H1 (cell line): ENCODE results near the gene MYO5B. TPM values are rescaled to one million over a fixed set of nuclear protein-coding genes. Genes with fewer than 3 reads are reported as not detected.

Experiments
- CBX5 ChIP-seq: fragments of 300-800, 300-1000 bp; sonication (generic); IDR thresholded peaks from 2 replicates; pipeline ENCODE4 v1.7.1; 2016; ENCODE audit warnings: antibody characterized with exemption, low read length, low read depth
- E2F6 ChIP-seq: IDR thresholded peaks from 2 replicates; pipeline ENCODE4 v1.6.1; 2012; ENCODE audit warnings: inconsistent platforms
- EGR1 ChIP-seq: IDR thresholded peaks from 2 replicates; pipeline ENCODE4 v1.6.1; 2011; ENCODE audit warnings: low read depth, low read length, borderline replicate concordance
- EP300 ChIP-seq, 2 experiments: IDR thresholded peaks; 1 replicate in 1 of 2; 2 replicates in 1 of 2; pipeline ENCODE4 v1.6.1; 2011 to 2012; ENCODE audit warnings: low read depth in 2 of 2, low read length in 2 of 2, mild to moderate bottlenecking in 2 of 2, borderline replicate concordance in 1 of 2, inconsistent platforms in 1 of 2, moderate library complexity in 1 of 2
- HDAC6 ChIP-seq: IDR thresholded peaks from one replicate; pipeline ENCODE4 v1.7.1; 2012; ENCODE audit warnings: low read depth, mild to moderate bottlenecking, inconsistent platforms, low read length, moderate library complexity
- SP4 ChIP-seq: IDR thresholded peaks from 2 replicates; pipeline ENCODE4 v1.6.1; 2012; ENCODE audit warnings: low read length, inconsistent platforms
- SRF ChIP-seq: IDR thresholded peaks from 2 replicates; pipeline ENCODE4 v1.6.1; 2011; ENCODE audit warnings: mild to moderate bottlenecking, low read depth, low read length, moderate library complexity
- TEAD4 ChIP-seq: IDR thresholded peaks from 2 replicates; pipeline ENCODE4 v1.6.1; 2012; ENCODE audit warnings: low read depth, low read length, inconsistent platforms, mixed read lengths
- polyA plus RNA-seq, 7 experiments: library from polyadenylated mRNA; depleted of rRNA in 3 of 7; stranded (reverse) in 5 of 7; unstranded in 2 of 7; fragments of >200 nt in 5 of 7; fragments of 200-250 nt in 2 of 7; gene quantifications; 1 replicate in 5 of 7; 2 replicates in 1 of 7; 4 replicates in 1 of 7; pipeline versions ENCODE4 v1.2.1 to v1.2.3, GENCODE V29; 2011 to 2013; ENCODE audit warnings: missing spikeins in 2 of 7, mixed read lengths in 2 of 7
- total RNA-seq: library from RNA; stranded (reverse); fragmentation: NEBNext Ultra II Directional; extraction: Animal tissue kit (Norgen Biotek cat#: 25700); gene quantifications from 2 replicates; pipeline ENCODE4 v1.2.1, GENCODE V29; 2021

MYO5B gene
- total and polyA plus RNA-seq, 2 of the 8 experiments (the other 6 are each of a cell fraction or from before 2014, with no cell fraction given) = 6.4 to 7.7 TPM

- TF ChIP-seq CBX5 = no peak
- no peak for TF ChIP-seq SRF
- TF ChIP-seq E2F6 = no peak
- no peak for TF ChIP-seq TEAD4
- TF ChIP-seq SP4 = no peak
- TF ChIP-seq EGR1 = no peak
- TF ChIP-seq EP300 (IDR thresholded peaks at IDR 0.05; ENCODE audit: borderline replicate concordance in 1 of 2, low read depth in 2 of 2, low read length in 2 of 2) = no peak
- TF ChIP-seq HDAC6 = no peak
These were observed 261.3 kb downstream of the MYO5B start (continued) for GRCh38 chr18:49933530-49934128.
